ENCODE results near the gene ANKRD37.

Gene ANKRD37

DNA sequence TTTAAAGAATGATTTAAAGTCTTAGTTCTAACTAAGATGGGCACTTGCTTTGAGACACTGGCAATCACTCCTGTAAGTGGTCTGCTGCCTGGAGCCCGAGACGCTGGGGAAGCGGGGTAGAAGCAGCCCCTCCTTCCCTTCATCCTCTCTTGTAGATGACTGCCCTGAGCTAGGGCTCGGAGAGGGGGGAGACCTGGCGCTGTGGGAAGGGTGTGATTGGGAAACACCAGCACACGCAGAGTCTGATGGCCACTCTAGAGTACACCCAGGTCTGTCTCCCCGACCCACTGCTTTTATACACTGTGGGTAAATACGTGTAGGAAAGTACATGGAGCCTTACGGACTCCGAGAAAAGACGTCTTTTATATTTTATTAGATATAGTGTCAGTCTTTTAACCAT lies 24.9 kb upstream of the ANKRD37 start:
- DNase-seq (ENCODE audit: extremely low spot score): no peak
- ChIA-PET CTCF (no interaction called here), POLR2A (no interaction called here)
- TF ChIP-seq HDGF (IDR thresholded peaks at IDR 0.05; ENCODE audit: borderline replicate concordance) (no peak), ELF4 (IDR thresholded peaks at IDR 0.05) (no peak), SUZ12 (IDR thresholded peaks at IDR 0.05) (no peak)

DNA sequence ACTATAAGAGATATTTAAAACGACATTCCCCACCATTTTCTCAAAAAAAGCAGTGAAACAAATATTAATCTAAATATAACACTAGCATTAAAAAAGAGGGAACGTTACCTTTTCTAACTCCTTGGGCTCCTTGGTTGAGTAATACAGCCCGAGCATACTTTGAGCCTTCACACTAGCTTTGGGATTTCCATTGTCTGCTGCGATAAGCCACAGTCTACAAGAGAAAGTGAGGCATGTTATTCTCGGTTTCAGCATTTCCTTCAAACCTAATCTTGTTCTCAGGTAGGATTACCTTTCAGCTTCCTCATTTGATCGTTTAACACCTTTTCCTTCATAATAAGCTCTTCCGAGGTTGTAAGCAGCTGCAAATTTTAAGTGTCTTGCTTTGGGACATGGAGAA lies 22.6 kb upstream of the ANKRD37 start:
- POLR2A ChIA-PET: no interaction called here
- CTCF ChIA-PET: no interaction called here
- TF ChIP-seq TARDBP (IDR thresholded peaks at IDR 0.05) (no peak), ZNF384 (IDR thresholded peaks at IDR 0.05) (no peak), ELF4 (IDR thresholded peaks at IDR 0.05) (no peak), L3MBTL2 (conservative IDR thresholded peaks at IDR 0.05) (no peak), BHLHE40 (IDR thresholded peaks at IDR 0.05; ENCODE audit: borderline replicate concordance) (no peak), CTBP1 (IDR thresholded peaks at IDR 0.05; ENCODE audit: borderline replicate concordance) (no peak), SUZ12 (IDR thresholded peaks at IDR 0.05) (no peak), FOXA1 (IDR thresholded peaks at IDR 0.05) (no peak), LEF1 (IDR thresholded peaks at IDR 0.05; ENCODE audit: borderline replicate concordance) (no peak), NFRKB (IDR thresholded peaks at IDR 0.05) (no peak), SP1 (IDR thresholded peaks at IDR 0.05) (no peak), HDGF (IDR thresholded peaks at IDR 0.05; ENCODE audit: borderline replicate concordance) (no peak), FOXK2 (IDR thresholded peaks at IDR 0.05) (no peak), ARNT (IDR thresholded peaks at IDR 0.05) (no peak), FOXM1 (IDR thresholded peaks at IDR 0.05; ENCODE audit: borderline replicate concordance) (no peak)
- TF ChIP-seq, protein P1, sequence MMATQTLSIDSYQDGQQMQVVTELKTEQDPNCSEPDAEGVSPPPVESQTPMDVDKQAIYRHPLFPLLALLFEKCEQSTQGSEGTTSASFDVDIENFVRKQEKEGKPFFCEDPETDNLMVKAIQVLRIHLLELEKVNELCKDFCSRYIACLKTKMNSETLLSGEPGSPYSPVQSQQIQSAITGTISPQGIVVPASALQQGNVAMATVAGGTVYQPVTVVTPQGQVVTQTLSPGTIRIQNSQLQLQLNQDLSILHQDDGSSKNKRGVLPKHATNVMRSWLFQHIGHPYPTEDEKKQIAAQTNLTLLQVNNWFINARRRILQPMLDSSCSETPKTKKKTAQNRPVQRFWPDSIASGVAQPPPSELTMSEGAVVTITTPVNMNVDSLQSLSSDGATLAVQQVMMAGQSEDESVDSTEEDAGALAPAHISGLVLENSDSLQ (IDR thresholded peaks at IDR 0.05): no peak

DNA sequence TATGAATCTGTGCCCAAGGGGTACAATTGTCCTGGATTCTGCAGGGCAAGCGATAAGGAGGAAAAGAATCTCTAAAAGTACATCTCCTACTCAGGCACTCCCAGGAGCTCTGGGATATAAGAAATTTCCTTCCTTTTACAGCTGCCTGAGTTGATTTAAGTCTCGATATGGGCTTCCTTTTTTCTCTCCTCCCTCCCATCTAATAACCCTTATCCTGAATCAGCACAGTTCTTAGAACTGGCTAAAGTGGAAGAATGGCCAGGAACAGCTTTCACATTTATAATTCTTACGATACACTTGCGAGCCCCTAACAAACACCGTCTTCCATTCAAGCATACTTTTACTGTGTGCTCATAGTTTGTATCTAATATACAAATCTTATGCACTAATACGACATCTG lies 22.1 kb upstream of the ANKRD37 start:
- ChIA-PET CTCF (no interaction called here), POLR2A (no interaction called here)

More for the DNA sequence above, 22.6 kb upstream of the ANKRD37 start:
- no peak for DNase-seq (ENCODE audit: extremely low spot score)

DNA sequence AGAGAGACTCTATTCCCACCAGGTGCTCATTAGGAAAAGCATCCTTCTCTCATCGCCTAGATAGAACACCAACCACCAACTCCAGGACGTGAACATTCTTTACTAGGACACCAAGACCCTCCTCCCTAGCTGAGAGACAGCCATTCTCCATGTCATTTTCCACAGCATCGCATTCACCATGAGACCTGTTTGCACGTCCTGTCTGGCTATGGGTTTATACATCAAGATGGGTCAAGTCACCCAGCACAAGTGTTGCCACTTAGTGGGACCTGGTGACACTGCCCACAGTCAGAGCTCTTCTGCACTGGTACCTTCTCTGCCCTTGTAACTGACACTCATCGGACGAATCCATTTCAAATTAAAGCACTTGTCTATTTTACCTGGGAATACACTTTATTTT lies 18.4 kb upstream of the ANKRD37 start:
- CTCF ChIA-PET: no interaction called here
- TF ChIP-seq LEF1 (IDR thresholded peaks at IDR 0.05; ENCODE audit: borderline replicate concordance): no peak
- TF ChIP-seq, protein P1 (IDR thresholded peaks at IDR 0.05): no peak
- no peak for TF ChIP-seq ARNT (IDR thresholded peaks at IDR 0.05)
- TF ChIP-seq FOXM1 (IDR thresholded peaks at IDR 0.05; ENCODE audit: borderline replicate concordance): no peak
- no peak for DNase-seq (ENCODE audit: extremely low spot score)
- POLR2A ChIA-PET: interaction anchor here (2.1 kb wide), 1 partner anchor 18 kb away, joined by 11 read pairs; the partner anchor contains the start of genes ANKRD37 and LRP2BP

More for the DNA sequence above, 22.1 kb upstream of the ANKRD37 start:
- no peak for DNase-seq (ENCODE audit: extremely low spot score)
- no peak for TF ChIP-seq TARDBP (IDR thresholded peaks at IDR 0.05)
- TF ChIP-seq LEF1 (IDR thresholded peaks at IDR 0.05; ENCODE audit: borderline replicate concordance): no peak
- TF ChIP-seq ARNT (IDR thresholded peaks at IDR 0.05): no peak
- TF ChIP-seq FOXM1 (IDR thresholded peaks at IDR 0.05; ENCODE audit: borderline replicate concordance): no peak
- TF ChIP-seq CTBP1 (IDR thresholded peaks at IDR 0.05; ENCODE audit: borderline replicate concordance): no peak
- TF ChIP-seq SP1 (IDR thresholded peaks at IDR 0.05): no peak
- no peak for TF ChIP-seq FOXK2 (IDR thresholded peaks at IDR 0.05)

DNA sequence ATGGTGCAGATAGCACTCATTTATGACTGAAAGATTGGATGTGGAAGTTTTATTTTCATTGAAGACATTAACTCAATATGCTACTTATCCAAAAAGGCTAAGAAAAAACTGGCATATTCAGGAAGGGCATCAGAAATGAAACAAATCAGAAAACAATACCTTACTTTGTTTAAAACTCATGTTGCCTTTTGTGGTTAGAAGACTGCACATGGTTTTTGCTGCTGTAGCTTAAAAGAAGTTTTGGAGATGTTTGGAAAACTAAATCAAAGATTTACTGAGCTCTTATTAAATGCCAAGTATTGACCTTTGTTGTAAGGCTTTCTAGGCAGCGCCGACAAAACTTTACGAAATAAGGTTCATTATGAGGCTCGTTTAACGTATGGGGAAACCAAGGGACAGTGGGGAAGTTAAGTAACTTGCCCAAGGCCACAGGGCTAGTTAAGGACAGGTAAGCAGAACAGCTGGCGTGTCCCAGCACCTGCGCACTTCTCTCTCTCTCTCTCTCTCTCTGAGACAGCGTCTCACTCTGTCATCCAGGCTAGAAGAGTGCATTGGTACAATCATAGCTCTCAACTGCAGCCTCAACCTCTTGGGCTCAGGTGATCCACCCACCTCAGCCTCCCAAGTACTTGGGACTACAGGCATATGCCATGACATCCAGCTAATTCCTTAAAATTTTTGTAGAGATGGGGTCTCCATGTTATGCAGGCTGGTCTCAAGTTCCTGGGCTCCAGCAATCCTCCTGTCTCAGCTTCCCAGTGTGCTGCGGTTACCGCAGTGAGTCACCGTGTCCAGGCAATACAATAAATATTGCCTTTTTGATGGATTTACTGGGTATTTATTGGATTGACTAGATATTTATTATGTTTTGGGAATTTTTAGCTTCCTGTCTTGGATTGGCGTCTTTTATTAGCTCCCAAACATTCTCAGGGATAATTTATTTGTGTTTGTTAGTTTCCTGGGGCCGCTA lies 17.0 kb upstream of the ANKRD37 start:
- CTCF ChIA-PET: interaction anchor here (0.7 kb wide), 1 partner anchor 171 kb away, joined by 4 read pairs; no protein-coding TSS in a partner anchor
- no peak for DNase-seq (ENCODE audit: extremely low spot score)
- POLR2A ChIA-PET: interaction anchor here (2.1 kb wide), 1 partner anchor 16 kb away, joined by 11 read pairs; the partner anchor contains the start of genes ANKRD37 and LRP2BP
- TF ChIP-seq BHLHE40 (IDR thresholded peaks at IDR 0.05; ENCODE audit: borderline replicate concordance) (no peak), FOXA1 (IDR thresholded peaks at IDR 0.05) (no peak), TARDBP (IDR thresholded peaks at IDR 0.05) (no peak), FOXK2 (IDR thresholded peaks at IDR 0.05) (no peak), ELF4 (IDR thresholded peaks at IDR 0.05) (no peak), ARNT (IDR thresholded peaks at IDR 0.05) (no peak), SUZ12 (IDR thresholded peaks at IDR 0.05) (no peak), LEF1 (IDR thresholded peaks at IDR 0.05; ENCODE audit: borderline replicate concordance) (no peak), NFRKB (IDR thresholded peaks at IDR 0.05) (no peak), CTBP1 (IDR thresholded peaks at IDR 0.05; ENCODE audit: borderline replicate concordance) (no peak), HDGF (IDR thresholded peaks at IDR 0.05; ENCODE audit: borderline replicate concordance) (no peak), L3MBTL2 (conservative IDR thresholded peaks at IDR 0.05) (no peak), FOXM1 (IDR thresholded peaks at IDR 0.05; ENCODE audit: borderline replicate concordance) (no peak), ZNF384 (IDR thresholded peaks at IDR 0.05) (no peak), SP1 (IDR thresholded peaks at IDR 0.05) (no peak)
- TF ChIP-seq, protein P1 (IDR thresholded peaks at IDR 0.05): no peak

DNA sequence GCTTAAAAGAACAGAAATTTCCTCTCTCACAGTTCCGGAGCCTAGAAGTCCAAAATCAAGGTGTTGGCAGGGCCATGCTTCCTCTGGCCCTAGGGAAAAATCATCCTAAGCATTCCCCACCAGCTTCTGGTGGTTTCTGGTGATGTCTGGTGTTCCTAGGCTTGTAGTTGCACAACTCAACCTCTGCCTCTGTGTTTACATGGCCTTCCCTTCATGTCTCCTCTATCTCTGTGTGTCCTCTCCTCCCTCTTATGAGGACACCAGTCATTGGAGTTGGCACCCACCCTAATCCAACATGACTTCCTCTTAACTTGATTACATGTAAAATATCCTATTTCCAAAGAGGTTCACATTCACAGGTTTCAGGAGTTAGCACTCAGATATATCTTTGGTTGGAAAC lies 16.3 kb upstream of the ANKRD37 start:
- CTCF ChIA-PET: no interaction called here
- no peak for DNase-seq (ENCODE audit: extremely low spot score)
- POLR2A ChIA-PET: interaction anchor here (2.1 kb wide), 1 partner anchor 16 kb away, joined by 11 read pairs; the partner anchor contains the start of genes ANKRD37 and LRP2BP
- TF ChIP-seq BHLHE40 (IDR thresholded peaks at IDR 0.05; ENCODE audit: borderline replicate concordance): no peak
- TF ChIP-seq ELF4 (IDR thresholded peaks at IDR 0.05): no peak
- no peak for TF ChIP-seq FOXK2 (IDR thresholded peaks at IDR 0.05)
- no peak for TF ChIP-seq LEF1 (IDR thresholded peaks at IDR 0.05; ENCODE audit: borderline replicate concordance)
- no peak for TF ChIP-seq FOXA1 (IDR thresholded peaks at IDR 0.05)
- no peak for TF ChIP-seq NFRKB (IDR thresholded peaks at IDR 0.05)
- no peak for TF ChIP-seq TARDBP (IDR thresholded peaks at IDR 0.05)
- no peak for TF ChIP-seq HDGF (IDR thresholded peaks at IDR 0.05; ENCODE audit: borderline replicate concordance)
- TF ChIP-seq ZNF384 (IDR thresholded peaks at IDR 0.05): no peak
- no peak for TF ChIP-seq ARNT (IDR thresholded peaks at IDR 0.05)
- TF ChIP-seq FOXM1 (IDR thresholded peaks at IDR 0.05; ENCODE audit: borderline replicate concordance): no peak
- no peak for TF ChIP-seq L3MBTL2 (conservative IDR thresholded peaks at IDR 0.05)
- no peak for TF ChIP-seq CTBP1 (IDR thresholded peaks at IDR 0.05; ENCODE audit: borderline replicate concordance)
- TF ChIP-seq, protein P1 (IDR thresholded peaks at IDR 0.05): no peak
- no peak for TF ChIP-seq SUZ12 (IDR thresholded peaks at IDR 0.05)
